Adipocyte (in vitro differentiated cells): ENCODE data around the gene TTC13.

Source experiments
- DNase-seq: peaks from one replicate; pipeline ENCODE4 v3.0.0-alpha.2; 2015; ENCODE audit warnings: low read depth
- H3K27me3 ChIP-seq: replicated peaks from 2 replicates; pipeline ENCODE4 v1.7.0; 2013; ENCODE audit warnings: mild to moderate bottlenecking, low read length, moderate library complexity; ENCODE audit not compliant: control insufficient read depth, insufficient read depth
- H3K36me3 ChIP-seq: 2 replicates; pipeline ENCODE4 v1.7.0; 2013; ENCODE audit warnings: low read length, mild to moderate bottlenecking, moderate library complexity; ENCODE audit not compliant: control insufficient read depth, insufficient read depth, severe bottlenecking
- H3K4me1 ChIP-seq: 2 replicates; pipeline ENCODE4 v1.7.0; 2013; ENCODE audit warnings: mild to moderate bottlenecking, low read length, moderate library complexity; ENCODE audit not compliant: control insufficient read depth, insufficient read depth
- H3K4me3 ChIP-seq: 2 replicates; pipeline ENCODE4 v1.7.0; 2013; ENCODE audit warnings: mild to moderate bottlenecking, low read length, moderate library complexity
- H3K9ac ChIP-seq: 2 replicates; pipeline ENCODE4 v1.7.0; 2013; ENCODE audit warnings: mild to moderate bottlenecking, low read length, moderate library complexity
- H3K9me3 ChIP-seq: 2 replicates; pipeline ENCODE4 v1.7.0; 2013; ENCODE audit warnings: mild to moderate bottlenecking, low read length, moderate library complexity; ENCODE audit not compliant: control insufficient read depth

Gene TTC13

DNA sequence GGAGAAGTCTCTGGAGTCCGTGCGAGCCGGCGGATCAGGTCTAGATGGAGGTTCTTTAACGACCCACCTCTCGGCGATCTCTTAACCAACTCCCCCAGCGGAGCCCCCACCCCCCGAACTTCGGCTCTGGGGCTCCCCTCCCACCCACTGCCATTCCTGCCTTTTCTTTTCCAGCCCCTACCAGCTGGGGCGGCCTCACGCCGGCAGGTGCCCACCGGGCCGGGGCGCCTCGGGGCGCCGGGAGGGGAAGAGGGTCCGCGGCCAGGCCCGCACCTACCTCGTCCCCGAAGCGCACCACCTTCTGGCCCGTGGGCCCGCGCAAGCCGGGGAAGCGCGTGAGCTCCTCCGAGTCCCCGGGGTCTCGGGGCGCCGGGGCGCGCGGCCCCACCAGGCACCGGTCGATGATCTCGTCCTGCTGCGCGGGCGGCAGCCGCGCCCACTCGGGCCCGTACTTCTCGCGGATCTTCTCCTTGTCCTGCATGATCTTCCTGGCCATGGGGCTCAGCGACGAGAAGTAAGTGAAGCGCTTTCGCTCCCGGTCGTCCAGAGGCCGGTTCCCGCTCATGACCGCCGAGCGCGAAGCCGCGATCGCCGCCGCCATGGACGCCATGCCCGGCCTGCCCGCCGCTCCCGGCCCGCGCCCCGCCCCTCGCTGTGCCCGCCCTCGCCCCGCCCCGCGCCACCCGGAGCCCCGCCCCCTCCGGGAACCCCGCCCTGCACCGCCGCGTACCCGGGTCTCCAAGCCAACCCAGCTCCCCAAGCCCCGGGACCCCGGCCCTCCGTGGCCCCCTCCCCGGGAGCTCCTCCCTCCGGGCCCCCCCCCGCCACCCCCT, 110.5 kb downstream of the TTC13 start, which contains the start of gene C1orf198:
C1orf198 (minus strand) TSS at position 619 of the 833 bp plus-strand sequence; CDS start at position 610, 9 bp downstream.
- DNase-seq: peak; percentile 89
- no peaks in the 10 kb centered on the region for H3K27me3 ChIP-seq
- no peaks in the 10 kb centered on the region for H3K36me3 ChIP-seq
- peak within 1 kb of the TSS; percentile 99 for H3K4me3 ChIP-seq
- H3K4me1 ChIP-seq: peaks cover 52% of the 10 kb centered on the region
- H3K9me3 ChIP-seq: no peaks in the 10 kb centered on the region
- H3K9ac ChIP-seq: peak within 1 kb of the TSS; percentile 100

DNA sequence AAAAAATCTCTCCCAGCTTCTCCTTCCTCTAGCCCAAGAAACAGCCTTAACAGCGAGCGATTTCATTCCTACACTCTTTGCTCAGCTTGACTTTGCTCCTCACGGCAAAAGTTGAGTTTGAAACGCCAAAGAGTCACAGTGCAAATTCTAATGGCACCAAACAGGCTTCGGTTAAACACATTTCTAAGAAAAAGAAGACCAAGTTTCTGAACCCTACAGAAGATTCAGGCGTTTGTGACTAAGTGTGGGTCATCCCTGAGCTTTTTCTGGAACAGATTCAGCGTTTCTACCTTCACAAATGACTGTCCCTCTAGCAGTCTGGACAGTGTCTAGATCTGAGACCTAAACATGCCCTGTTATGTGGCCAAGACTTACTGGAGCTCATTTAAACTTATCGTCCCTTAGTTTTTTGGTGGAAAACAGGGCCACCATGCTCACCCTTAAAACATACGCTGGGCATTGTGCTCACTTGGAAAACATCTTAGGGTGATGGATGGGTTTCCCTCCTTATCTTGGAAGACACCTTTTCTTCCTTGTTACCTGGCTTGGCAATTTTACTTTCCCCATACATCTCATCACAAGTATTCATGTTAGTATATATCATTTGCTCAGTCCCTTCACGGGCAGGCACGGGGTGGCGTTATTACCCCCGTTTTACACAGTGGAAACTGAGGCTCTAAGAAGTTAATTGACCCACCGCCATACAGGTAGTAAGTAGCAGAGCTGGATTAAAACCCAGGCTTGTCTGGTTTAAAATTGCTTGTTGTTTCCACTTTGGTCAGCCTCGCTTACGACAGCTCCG, 111.4 kb downstream of the TTC13 start:
- no peaks in the 10 kb centered on the region for H3K36me3 ChIP-seq
- H3K4me3 ChIP-seq: peak overlapping the region; percentile 99
- no peaks in the 10 kb centered on the region for H3K9me3 ChIP-seq
- no peaks in the 10 kb centered on the region for H3K27me3 ChIP-seq
- peak; percentile 58 for DNase-seq
- peaks cover 60% of the 10 kb centered on the region for H3K4me1 ChIP-seq
- H3K9ac ChIP-seq: peak overlapping the region; percentile 100

DNA sequence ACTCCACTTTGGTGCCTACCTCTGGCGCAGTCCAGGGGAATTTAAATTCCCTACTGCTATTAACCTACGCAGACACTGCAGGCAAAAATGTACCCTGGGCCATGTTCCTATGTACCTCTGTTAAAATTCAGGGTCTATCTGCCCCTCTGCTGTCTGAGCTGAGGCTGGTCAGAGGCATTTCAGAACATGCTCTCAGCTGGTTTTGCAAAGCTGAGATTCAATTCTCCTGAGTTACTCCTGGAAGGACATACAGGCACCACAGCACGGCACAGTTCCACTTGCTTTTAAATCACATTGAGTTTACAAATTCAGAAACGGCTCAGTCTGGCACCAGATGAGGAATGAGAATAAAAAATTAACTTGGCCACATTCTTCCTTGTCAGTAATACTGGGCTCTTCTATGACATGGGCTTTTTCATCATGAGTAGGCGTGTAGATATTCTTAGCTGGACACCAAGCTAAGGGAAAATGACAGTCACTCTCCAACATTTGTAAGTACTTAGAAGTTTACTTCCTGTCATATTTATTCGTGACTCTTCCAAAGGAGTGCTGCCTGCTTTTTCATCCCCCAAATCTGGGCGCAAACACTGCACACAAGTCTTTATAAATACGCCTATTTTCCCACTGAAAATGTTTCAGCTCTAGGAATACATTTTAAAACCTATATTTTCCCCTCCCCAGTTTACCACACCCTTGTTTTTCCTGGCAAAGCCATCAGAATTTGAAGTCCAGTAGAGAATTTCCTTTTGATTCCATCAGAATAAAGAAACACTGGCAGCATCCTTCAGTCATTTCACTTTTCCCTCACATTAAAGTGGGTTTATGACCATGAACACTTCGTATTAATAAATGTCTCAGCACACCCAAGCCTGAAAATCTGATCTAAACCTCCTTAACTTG, 112.2 kb downstream of the TTC13 start:
- Histone ChIP-seq H3K36me3 (peaks cover 9% of the 10 kb centered on the region), H3K9me3 (no peaks in the 10 kb centered on the region), H3K9ac (peak overlapping the region; percentile 100), H3K4me3 (peak overlapping the region; percentile 99), H3K4me1 (peaks cover 68% of the 10 kb centered on the region), H3K27me3 (no peaks in the 10 kb centered on the region)
- peak; percentile 69 for DNase-seq

DNA sequence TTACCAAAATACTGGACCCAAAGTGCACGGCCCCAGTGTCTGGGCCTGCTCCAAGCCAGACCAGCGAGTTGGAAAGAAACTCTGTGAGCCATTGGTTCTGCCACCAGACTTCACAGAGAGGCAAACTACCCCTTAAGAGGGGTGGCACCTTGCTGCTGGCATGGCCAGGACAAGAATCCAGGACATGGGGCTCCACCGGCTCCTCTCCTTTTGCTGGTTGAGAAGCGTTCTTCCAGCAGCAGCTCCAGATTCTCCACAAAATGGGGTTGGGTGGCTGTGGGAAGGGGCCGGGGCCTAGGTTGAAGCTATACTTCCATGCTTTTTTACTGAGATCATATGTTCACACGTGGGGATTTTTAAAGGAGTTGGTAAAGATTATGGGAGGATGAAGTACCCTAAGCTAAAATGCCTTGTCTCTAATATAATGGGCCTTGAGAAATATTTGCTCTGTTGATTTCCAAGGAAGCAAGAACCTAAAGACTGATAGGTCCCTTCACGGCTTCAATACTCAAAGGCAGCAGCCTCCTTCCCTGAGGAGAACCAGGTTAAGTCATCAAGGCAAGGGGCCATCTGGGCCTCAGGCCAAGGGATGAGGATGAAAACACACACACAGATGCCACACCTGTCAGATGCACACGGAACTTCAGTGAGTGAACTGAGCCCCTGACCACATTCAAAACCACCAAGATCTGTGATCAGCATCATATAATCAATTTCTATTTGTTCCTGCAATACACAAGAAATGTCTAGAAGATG, 113.4 kb downstream of the TTC13 start:
- DNase-seq: no peak
- Histone ChIP-seq H3K4me1 (peaks cover 70% of the 10 kb centered on the region), H3K4me3 (peak overlapping the region; percentile 99), H3K9ac (peak overlapping the region; percentile 100), H3K9me3 (no peaks in the 10 kb centered on the region), H3K36me3 (peaks cover 14% of the 10 kb centered on the region), H3K27me3 (no peaks in the 10 kb centered on the region)

DNA sequence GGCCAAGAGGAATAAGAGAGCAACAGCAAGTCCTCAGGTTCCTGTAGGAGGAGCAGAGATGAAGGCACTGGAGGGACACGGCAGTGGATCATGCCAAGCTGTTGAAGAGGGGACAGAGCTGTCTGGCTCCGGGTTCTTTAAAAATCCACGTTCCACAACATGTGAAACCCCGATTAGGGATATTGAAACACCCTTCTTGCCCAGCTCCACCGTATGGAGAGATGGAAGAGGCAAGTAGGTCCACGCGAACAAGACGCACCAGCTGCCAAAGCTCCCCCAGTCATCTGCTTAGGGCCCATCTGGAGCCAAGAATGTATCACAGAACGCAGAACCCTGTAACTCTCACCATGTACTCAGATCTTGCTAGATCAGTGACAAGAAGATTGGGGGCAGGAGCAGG, 114.2 kb downstream of the TTC13 start:
- no peaks in the 10 kb centered on the region for H3K9me3 ChIP-seq
- H3K27me3 ChIP-seq: no peaks in the 10 kb centered on the region
- peak overlapping the region; percentile 100 for H3K9ac ChIP-seq
- no peak for DNase-seq
- peak overlapping the region; percentile 99 for H3K4me3 ChIP-seq
- H3K4me1 ChIP-seq: peaks cover 66% of the 10 kb centered on the region
- H3K36me3 ChIP-seq: peaks cover 14% of the 10 kb centered on the region

DNA sequence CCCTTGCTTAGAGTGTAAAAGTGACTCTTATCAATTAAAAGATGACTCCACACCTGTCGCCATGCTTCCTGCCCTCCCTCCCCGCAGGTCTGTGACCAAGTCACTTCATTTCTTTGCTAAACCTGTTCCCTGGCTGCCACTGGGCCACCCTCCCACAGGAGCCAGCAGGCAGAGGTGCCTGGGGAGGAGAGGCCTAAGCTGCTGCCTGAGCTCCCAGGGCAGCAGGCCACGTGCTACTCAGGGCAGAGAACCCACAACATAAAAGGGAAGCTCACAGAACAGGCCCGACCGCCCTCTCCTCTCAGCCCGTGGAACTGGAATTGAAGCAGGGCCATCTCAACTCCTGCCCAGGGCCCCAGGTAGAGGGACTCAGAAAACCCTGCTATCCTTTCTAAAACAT, 115.2 kb downstream of the TTC13 start:
- DNase-seq: no peak
- peaks cover 14% of the 10 kb centered on the region for H3K36me3 ChIP-seq
- H3K4me1 ChIP-seq: peaks cover 69% of the 10 kb centered on the region
- H3K9ac ChIP-seq: peak overlapping the region; percentile 40
- H3K9me3 ChIP-seq: no peaks in the 10 kb centered on the region
- H3K4me3 ChIP-seq: no peak overlapping the region
- H3K27me3 ChIP-seq: no peaks in the 10 kb centered on the region

DNA sequence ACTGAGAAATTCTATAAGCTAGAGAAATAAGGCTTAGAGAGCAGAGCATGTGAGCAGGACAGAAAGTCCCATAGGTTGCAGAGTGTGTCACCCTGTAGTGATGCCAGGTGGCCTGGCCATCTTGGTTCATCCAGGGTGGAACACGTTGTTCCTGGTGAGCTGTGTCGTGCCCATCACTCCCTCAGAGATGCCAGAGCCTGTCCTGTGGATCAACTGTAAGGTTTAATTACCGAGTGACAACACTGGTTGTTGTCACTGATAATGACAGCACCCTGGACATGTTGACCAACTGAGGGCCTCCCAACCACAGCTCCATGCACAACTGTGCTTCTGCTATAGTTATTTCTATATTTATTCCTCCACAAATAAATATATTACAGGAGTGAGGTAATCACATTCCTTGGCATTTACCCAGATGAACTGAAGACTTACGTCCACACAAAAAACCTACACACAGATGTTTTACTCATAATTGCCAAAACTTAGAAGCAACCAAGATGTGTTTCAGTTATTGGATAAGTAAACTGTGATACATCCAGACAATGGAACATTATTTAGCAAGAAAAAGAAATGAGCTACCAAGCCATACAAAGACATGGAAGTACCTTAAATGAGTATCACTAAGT, 116.6 kb downstream of the TTC13 start:
- Histone ChIP-seq H3K4me1 (peaks cover 79% of the 10 kb centered on the region), H3K27me3 (no peaks in the 10 kb centered on the region), H3K36me3 (peaks cover 15% of the 10 kb centered on the region), H3K9ac (no peak overlapping the region), H3K4me3 (no peak overlapping the region), H3K9me3 (no peaks in the 10 kb centered on the region)
- peak; percentile 68 for DNase-seq

DNA sequence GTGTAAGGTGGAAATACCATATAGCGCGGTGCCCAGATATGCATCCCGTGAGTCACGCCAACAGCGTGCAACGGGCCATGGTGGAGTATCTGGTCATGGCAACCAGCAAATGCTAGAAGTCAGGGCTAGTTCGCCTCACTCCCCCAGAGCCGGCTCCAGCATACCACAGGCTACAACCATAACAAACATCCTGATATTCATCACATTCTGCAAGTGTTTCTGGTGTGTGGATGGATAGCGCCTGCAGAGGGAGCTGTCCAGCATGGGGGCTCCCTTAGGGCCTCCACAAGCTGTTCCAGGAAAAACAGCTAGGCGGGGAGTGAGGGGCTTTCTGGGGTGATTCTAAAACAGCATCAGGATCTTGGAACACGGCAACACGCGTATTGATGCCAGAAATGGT, 117.2 kb downstream of the TTC13 start:
- Histone ChIP-seq H3K27me3 (no peaks in the 10 kb centered on the region), H3K4me3 (no peak overlapping the region), H3K36me3 (peaks cover 18% of the 10 kb centered on the region), H3K9me3 (no peaks in the 10 kb centered on the region), H3K9ac (no peak overlapping the region), H3K4me1 (peaks cover 82% of the 10 kb centered on the region)
- DNase-seq: no peak

DNA sequence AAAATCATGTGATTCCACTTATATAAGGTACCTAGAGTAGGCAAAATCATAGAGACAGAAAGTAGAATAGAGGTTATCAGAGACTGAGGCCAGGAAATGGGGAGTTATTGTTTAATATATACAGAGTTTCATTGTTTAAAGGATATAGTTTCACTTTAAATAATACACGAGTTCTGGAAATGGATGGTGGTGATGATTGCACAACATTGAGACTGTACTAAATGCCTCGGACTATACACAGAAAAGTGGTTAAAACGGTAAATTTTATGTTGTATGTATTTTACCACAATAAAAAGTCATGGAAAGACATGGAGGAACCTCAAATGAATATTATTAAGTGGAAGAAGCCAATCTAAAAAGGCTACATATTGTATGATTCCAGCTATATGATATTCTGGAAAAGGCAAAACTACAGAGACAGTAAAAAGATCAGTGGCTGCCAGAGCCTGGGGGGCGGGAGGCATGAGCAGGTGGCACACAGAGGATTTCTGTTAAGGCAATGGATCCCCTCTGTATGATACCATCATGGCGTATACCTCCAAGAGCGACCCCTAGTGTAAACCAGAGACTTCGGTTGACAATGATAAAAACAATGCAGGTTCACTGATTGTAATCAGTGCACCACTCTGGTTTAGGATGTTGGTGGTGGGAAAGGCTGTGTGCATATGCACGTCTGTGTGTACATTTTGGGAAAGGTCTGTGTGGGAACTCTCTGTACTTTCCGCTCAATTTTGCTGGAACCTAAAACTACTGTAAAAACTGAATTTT, 117.9 kb downstream of the TTC13 start:
- Histone ChIP-seq H3K9ac (no peak overlapping the region), H3K36me3 (peaks cover 18% of the 10 kb centered on the region), H3K4me3 (no peak overlapping the region), H3K9me3 (no peaks in the 10 kb centered on the region), H3K27me3 (no peaks in the 10 kb centered on the region), H3K4me1 (peaks cover 83% of the 10 kb centered on the region)
- DNase-seq: no peak
